Caco-2 (cell line): Measurements from ENCODE around the gene TSN. TPM values are rescaled to one million over a fixed set of nuclear protein-coding genes. Genes with fewer than 3 reads are reported as not detected.

ENCODE experiments used
- BruUV-seq: library from RNA; stranded (reverse); fragments of 400-500 nt; replicated peaks from 2 replicates; lab custom pipeline; 2021; lab: Mats Ljungman, UMichigan
- CTCF ChIA-PET: fragments of 300-600 bp; sonication (Branson Sonifier 250); formaldehyde crosslinking; loops from one replicate; lab custom pipeline; 2022; ENCODE audit warnings: antibody characterized with exemption; lab: Charles Lee
- POLR2A ChIA-PET: fragments of 300-600 bp; sonication (Branson Sonifier 250); formaldehyde crosslinking; loops from one replicate; lab custom pipeline; 2022; ENCODE audit warnings: antibody characterized with exemption; lab: Charles Lee
- DNase-seq, 2 experiments: peaks; one replicate each; pipeline versions ENCODE4 v3.0.0 to v3.0.0-alpha.2; 2020 to 2022
- H3K27me3 ChIP-seq: replicated peaks from 2 replicates; pipeline ENCODE4 v1.6.0; 2011; ENCODE audit warnings: low read length; ENCODE audit not compliant: control insufficient read depth, insufficient read depth
- H3K36me3 ChIP-seq: 2 replicates; pipeline ENCODE4 v1.5.1; 2011; ENCODE audit warnings: low read length; ENCODE audit not compliant: control insufficient read depth, insufficient read depth
- H3K4me1 ChIP-seq: fragments of 250-450 bp; sonication (Bioruptor Pico); 2 replicates; pipeline ENCODE4 v1.5.1; 2020; ENCODE audit warnings: mild to moderate bottlenecking
- H3K4me3 ChIP-seq: 2 replicates; pipeline ENCODE4 v1.5.1; 2011; ENCODE audit warnings: low read depth, mild to moderate bottlenecking, control low read depth, low read length
- H3K9me3 ChIP-seq: fragments of 250-450 bp; sonication (Bioruptor Pico); 2 replicates; pipeline ENCODE4 v1.5.1; 2020; ENCODE audit warnings: mild to moderate bottlenecking, moderate library complexity
- H3K27ac Mint-ChIP-seq: one replicate; pipeline ENCODE4 v1.8.0; 2022; ENCODE audit warnings: mixed read lengths; ENCODE audit not compliant: unreplicated experiment
- H3K27me3 Mint-ChIP-seq: one replicate; pipeline ENCODE4 v1.8.0; 2022; ENCODE audit warnings: mixed read lengths; ENCODE audit not compliant: insufficient read depth, unreplicated experiment
- H3K36me3 Mint-ChIP-seq: one replicate; pipeline ENCODE4 v1.8.0; 2022; ENCODE audit warnings: mild to moderate bottlenecking, mixed read lengths; ENCODE audit not compliant: insufficient read depth, unreplicated experiment
- H3K4me1 Mint-ChIP-seq: one replicate; pipeline ENCODE4 v1.8.0; 2022; ENCODE audit warnings: low read depth, mixed read lengths; ENCODE audit not compliant: unreplicated experiment
- H3K4me3 Mint-ChIP-seq: one replicate; pipeline ENCODE4 v1.8.0; 2022; ENCODE audit warnings: mild to moderate bottlenecking, moderate library complexity, mixed read lengths; ENCODE audit not compliant: unreplicated experiment
- H3K9me3 Mint-ChIP-seq: one replicate; pipeline ENCODE4 v1.8.0; 2022; ENCODE audit warnings: mixed read lengths; ENCODE audit not compliant: unreplicated experiment
- intact Hi-C: fragments of 100-400 bp; cut with micrococcal nuclease; formaldehyde crosslinking; loops from one replicate; pipeline ENCODE4 v1.10.0; 2022; ENCODE audit not compliant: unreplicated experiment
- total RNA-seq: library from RNA; stranded (reverse); gene quantifications from 2 replicates; pipeline ENCODE4 v1.2.3, GENCODE V29; 2022
- TF ChIP-seq, protein P1 (sequence below), 2 experiments: fragments of 200-600 bp in 1 of 2; IDR thresholded peaks; 1 replicate in 1 of 2; 2 replicates in 1 of 2; pipeline versions ENCODE4 v1.5.1 to v1.8.0; 2011 to 2022; ENCODE audit warnings: antibody characterized with exemption in 1 of 2, control low read depth in 1 of 2, inconsistent platforms in 1 of 2, low read depth in 1 of 2, low read length in 1 of 2, mild to moderate bottlenecking in 1 of 2, moderate library complexity in 1 of 2; ENCODE audit not compliant: insufficient read depth in 1 of 2, severe bottlenecking in 1 of 2, unreplicated experiment in 1 of 2

Gene TSN
- total RNA-seq, 1 experiment from 2014 or later: 125 TPM

DNA sequence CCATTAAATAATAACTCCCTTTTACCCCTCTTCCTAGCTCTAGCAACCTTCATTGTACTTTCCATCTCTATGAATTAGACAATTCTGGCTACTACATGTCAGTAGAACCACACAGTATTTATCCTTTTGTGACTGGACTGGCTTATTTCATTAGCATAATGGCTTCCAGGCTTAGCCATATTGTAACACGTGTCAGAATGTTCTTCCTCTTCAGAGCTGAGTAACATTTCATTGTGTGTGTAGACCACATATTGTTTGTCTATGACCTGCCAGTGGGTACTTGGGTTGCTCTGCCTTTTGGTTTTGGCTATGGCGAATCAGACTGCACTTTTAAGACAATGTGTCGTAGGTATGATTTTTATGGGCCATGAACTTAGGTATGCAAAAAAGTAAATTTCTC lies 20.9 kb downstream of the TSN start:
- no peaks in the 10 kb centered on the region for H3K27me3 Mint-ChIP-seq
- BruUV-seq: no TSS peak
- Histone ChIP-seq H3K9me3 (no peaks in the 10 kb centered on the region), H3K36me3 (no peaks in the 10 kb centered on the region), H3K4me1 (peaks cover 43% of the 10 kb centered on the region), H3K4me3 (no peak overlapping the region), H3K27me3 (no peaks in the 10 kb centered on the region)
- DNase-seq: no peak
- TF ChIP-seq, protein P1, sequence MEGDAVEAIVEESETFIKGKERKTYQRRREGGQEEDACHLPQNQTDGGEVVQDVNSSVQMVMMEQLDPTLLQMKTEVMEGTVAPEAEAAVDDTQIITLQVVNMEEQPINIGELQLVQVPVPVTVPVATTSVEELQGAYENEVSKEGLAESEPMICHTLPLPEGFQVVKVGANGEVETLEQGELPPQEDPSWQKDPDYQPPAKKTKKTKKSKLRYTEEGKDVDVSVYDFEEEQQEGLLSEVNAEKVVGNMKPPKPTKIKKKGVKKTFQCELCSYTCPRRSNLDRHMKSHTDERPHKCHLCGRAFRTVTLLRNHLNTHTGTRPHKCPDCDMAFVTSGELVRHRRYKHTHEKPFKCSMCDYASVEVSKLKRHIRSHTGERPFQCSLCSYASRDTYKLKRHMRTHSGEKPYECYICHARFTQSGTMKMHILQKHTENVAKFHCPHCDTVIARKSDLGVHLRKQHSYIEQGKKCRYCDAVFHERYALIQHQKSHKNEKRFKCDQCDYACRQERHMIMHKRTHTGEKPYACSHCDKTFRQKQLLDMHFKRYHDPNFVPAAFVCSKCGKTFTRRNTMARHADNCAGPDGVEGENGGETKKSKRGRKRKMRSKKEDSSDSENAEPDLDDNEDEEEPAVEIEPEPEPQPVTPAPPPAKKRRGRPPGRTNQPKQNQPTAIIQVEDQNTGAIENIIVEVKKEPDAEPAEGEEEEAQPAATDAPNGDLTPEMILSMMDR (IDR thresholded peaks at IDR 0.05; ENCODE audit: insufficient read depth in 1 of 2, low read depth in 1 of 2, low read length in 1 of 2, severe bottlenecking in 1 of 2, unreplicated experiment in 1 of 2): no peak
- H3K9me3 Mint-ChIP-seq: no peaks in the 10 kb centered on the region
- peaks cover 35% of the 10 kb centered on the region for H3K36me3 Mint-ChIP-seq
- intact Hi-C loops: loop anchor here (5.0 kb wide), 1 partner anchor 39 kb away; the partner anchor contains the start of gene NIFK
- H3K27ac Mint-ChIP-seq: peak overlapping the region; percentile 93
- H3K4me1 Mint-ChIP-seq: peaks cover 33% of the 10 kb centered on the region
- H3K4me3 Mint-ChIP-seq: peak overlapping the region; percentile 71
- ChIA-PET CTCF (no interaction called here), POLR2A (no interaction called here)

GRCh38 chr2:121776885-121777698 lies 21.6 kb downstream of the TSN start:
- DNase-seq: peak; percentile 47 to 69
- Histone ChIP-seq H3K4me1 (peaks cover 43% of the 10 kb centered on the region), H3K4me3 (no peak overlapping the region), H3K27me3 (no peaks in the 10 kb centered on the region), H3K36me3 (no peaks in the 10 kb centered on the region), H3K9me3 (no peaks in the 10 kb centered on the region)
- Mint-ChIP-seq H3K4me1 (peaks cover 26% of the 10 kb centered on the region), H3K27me3 (no peaks in the 10 kb centered on the region), H3K9me3 (no peaks in the 10 kb centered on the region), H3K27ac (peak overlapping the region; percentile 93), H3K36me3 (peaks cover 32% of the 10 kb centered on the region), H3K4me3 (peak overlapping the region; percentile 71)
- BruUV-seq: no TSS peak
- ChIA-PET CTCF (no interaction called here), POLR2A (interaction anchor here (2.2 to 2.3 kb wide), 2 partner anchors 13 to 21 kb away, joined by 10 to 17 read pairs; partner anchors contain the start of gene TSN)
- intact Hi-C loops: loop anchor here (5.0 kb wide), 1 partner anchor 40 kb away; the partner anchor contains the start of gene NIFK
- TF ChIP-seq, protein P1 (IDR thresholded peaks at IDR 0.05; ENCODE audit: insufficient read depth in 1 of 2, low read depth in 1 of 2, low read length in 1 of 2, severe bottlenecking in 1 of 2, unreplicated experiment in 1 of 2): no peak

GRCh38 chr2:121777699-121778058 lies 22.2 kb downstream of the TSN start:
- H3K36me3 ChIP-seq: no peaks in the 10 kb centered on the region
- ChIA-PET POLR2A (interaction anchor here (2.2 to 2.3 kb wide), 2 partner anchors 13 to 21 kb away, joined by 10 to 17 read pairs; partner anchors contain the start of gene TSN), CTCF (interaction anchor here (1.4 kb wide), 1 partner anchor 13 kb away, joined by 3 read pairs; no protein-coding TSS in a partner anchor)
- H3K9me3 ChIP-seq: no peaks in the 10 kb centered on the region
- Mint-ChIP-seq H3K4me3 (peak overlapping the region; percentile 71), H3K9me3 (no peaks in the 10 kb centered on the region), H3K36me3 (peaks cover 31% of the 10 kb centered on the region), H3K4me1 (peaks cover 25% of the 10 kb centered on the region), H3K27me3 (no peaks in the 10 kb centered on the region), H3K27ac (peak overlapping the region; percentile 93)
- peaks cover 38% of the 10 kb centered on the region for H3K4me1 ChIP-seq
- intact Hi-C loops: loop anchor here (1.0 to 5.0 kb wide), 4 partner anchors 22 to 247 kb away; partner anchors contain the start of genes NIFK, RNU4ATAC and TSN
- peak overlapping the region; percentile 37 for H3K4me3 ChIP-seq
- BruUV-seq: no TSS peak
- H3K27me3 ChIP-seq: no peaks in the 10 kb centered on the region
- TF ChIP-seq, protein P1 (IDR thresholded peaks at IDR 0.05; ENCODE audit: insufficient read depth in 1 of 2, low read depth in 1 of 2, low read length in 1 of 2, severe bottlenecking in 1 of 2, unreplicated experiment in 1 of 2): no peak
- peak in 1 of 2 experiments; percentile 18 for DNase-seq
